HTR-8/SVneo (cell line): ENCODE results near the gene DENND1B.

ENCODE experiments used
- DNase-seq: peaks from one replicate; pipeline ENCODE4 v3.0.0; 2011; ENCODE audit warnings: low spot score, mixed read lengths; ENCODE audit not compliant: insufficient read length
- FAIRE-seq: peaks from 2 replicates; lab custom pipeline; 2011; peaks lifted over from hg19 to GRCh38; lab: Jason Lieb, UNC

DENND1B gene

GRCh38 chr1:197660389-197660788, 114.9 kb downstream of the DENND1B start:
- FAIRE-seq, result no peak
- DNase-seq, result no peak

- FAIRE-seq, result no peak
- no peak for DNase-seq
Measured at GRCh38 chr1:197659171-197659570, 116.1 kb downstream of the DENND1B start.

- FAIRE-seq (no peak), DNase-seq (no peak)
Measured at GRCh38 chr1:197649188-197649587, 126.1 kb downstream of the DENND1B start.

GRCh38 chr1:197638316-197638715, 137.0 kb downstream of the DENND1B start:
- FAIRE-seq, result no peak
- no peak for DNase-seq

GRCh38 chr1:197637406-197637805, 137.9 kb downstream of the DENND1B start:
- FAIRE-seq (no peak), DNase-seq (no peak)

GRCh38 chr1:197633447-197634078, 141.7 kb downstream of the DENND1B start:
- FAIRE-seq (no peak), DNase-seq (no peak)

- DNase-seq, result no peak
Measured at GRCh38 chr1:197632651-197633050, 142.6 kb downstream of the DENND1B start.

GRCh38 chr1:197632005-197632404, 143.3 kb downstream of the DENND1B start:
- DNase-seq (no peak), FAIRE-seq (no peak)

More at GRCh38 chr1:197632651-197633050, 142.6 kb downstream of the DENND1B start:
- FAIRE-seq, result no peak

- FAIRE-seq (no peak), DNase-seq (no peak)
Measured at GRCh38 chr1:197622371-197622770, 152.9 kb downstream of the DENND1B start.

- FAIRE-seq, result no peak
- DNase-seq, result no peak
Measured at GRCh38 chr1:197621761-197622160, 153.5 kb downstream of the DENND1B start.

- FAIRE-seq (no peak), DNase-seq (no peak)
Measured at GRCh38 chr1:197620714-197621163, 154.5 kb downstream of the DENND1B start.

- FAIRE-seq (no peak), DNase-seq (peak; percentile 2)
Measured at GRCh38 chr1:197619008-197619640, 156.2 kb downstream of the DENND1B start.

- no peak for FAIRE-seq
- DNase-seq, result no peak
Measured at GRCh38 chr1:197618061-197618460, 157.2 kb downstream of the DENND1B start.

- no peak for DNase-seq
- no peak for FAIRE-seq
Measured at GRCh38 chr1:197615693-197616011, 159.6 kb downstream of the DENND1B start.

GRCh38 chr1:197614916-197615692, 160.2 kb downstream of the DENND1B start:
- DNase-seq (peak; percentile 2), FAIRE-seq (peak; percentile 83)

- FAIRE-seq, result no peak
- no peak for DNase-seq
Measured at GRCh38 chr1:197606168-197606845, 169.0 kb downstream of the DENND1B start.

GRCh38 chr1:197604302-197604701, 171.0 kb downstream of the DENND1B start:
- no peak for FAIRE-seq
- DNase-seq, result no peak

GRCh38 chr1:197600751-197601150, 174.5 kb downstream of the DENND1B start:
- DNase-seq (no peak), FAIRE-seq (no peak)

GRCh38 chr1:197599789-197600188, 175.5 kb downstream of the DENND1B start:
- FAIRE-seq, result no peak
- no peak for DNase-seq

- FAIRE-seq (no peak), DNase-seq (no peak)
Measured at GRCh38 chr1:197598935-197599334, 176.3 kb downstream of the DENND1B start.
